GM12875 (cell line): ENCODE measurements around the gene DES.

ENCODE experiments used
- H3K4me3 ChIP-seq: one replicate; pipeline ENCODE4 v1.5.1; 2011; ENCODE audit warnings: low read depth, low read length, control low read depth
- CTCF ChIP-seq: IDR thresholded peaks from 2 replicates; pipeline ENCODE4 v1.5.1; 2011; ENCODE audit warnings: low read depth, mild to moderate bottlenecking, control low read depth, inconsistent platforms, low read length, moderate library complexity, borderline replicate concordance; ENCODE audit not compliant: insufficient read depth

Gene DES

GRCh38 chr2:219435701-219436100 is 17.5 kb downstream of the DES start:
- no peak for TF ChIP-seq CTCF
- H3K4me3 ChIP-seq, result no peak overlapping the region

- no peak for TF ChIP-seq CTCF
- H3K4me3 ChIP-seq, result no peak overlapping the region
These were observed 18.3 kb downstream of the DES start for GRCh38 chr2:219436491-219436890.

- no peak overlapping the region for H3K4me3 ChIP-seq
- no peak for TF ChIP-seq CTCF
These were observed 19.0 kb downstream of the DES start for GRCh38 chr2:219437141-219437540.

GRCh38 chr2:219437690-219438206 is 19.6 kb downstream of the DES start:
- no peak for TF ChIP-seq CTCF
- H3K4me3 ChIP-seq, result no peak overlapping the region

- no peak overlapping the region for H3K4me3 ChIP-seq
- TF ChIP-seq CTCF, result no peak
These were observed 20.3 kb downstream of the DES start for GRCh38 chr2:219438453-219438852.

- H3K4me3 ChIP-seq, result no peak overlapping the region
These were observed 21.3 kb downstream of the DES start for GRCh38 chr2:219439506-219439905.

More at GRCh38 chr2:219439506-219439905, 21.3 kb downstream of the DES start:
- TF ChIP-seq CTCF, result no peak
